Anterior cingulate cortex (tissue), 58 donors: ENCODE measurements around the gene CNTNAP2.

ENCODE experiments used
- DNase-seq, 58 donors: peaks; one replicate each; lab custom pipeline; 2025; lab: John Stamatoyannopoulos, UW

The CNTNAP2 gene

DNA sequence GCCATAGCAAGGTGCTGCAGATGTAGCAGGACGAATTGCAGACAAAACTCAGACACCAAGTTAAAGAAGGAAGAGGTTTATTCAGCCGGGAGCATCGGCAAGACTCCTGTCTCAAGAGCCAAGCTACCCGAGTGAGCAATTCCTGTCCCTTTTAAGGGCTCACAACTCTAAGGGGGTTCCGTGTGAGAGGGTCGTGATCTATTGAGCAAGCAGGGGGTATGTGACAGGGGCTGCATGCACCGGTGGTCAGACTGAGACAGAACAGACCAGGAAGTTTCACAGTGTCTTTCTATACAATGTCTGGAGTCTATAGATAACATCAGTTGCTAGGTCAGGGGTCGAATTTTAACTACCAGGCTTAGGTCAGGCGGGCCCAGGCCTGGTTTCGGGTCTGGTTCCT lies 2252.0 kb downstream of the CNTNAP2 start:
- no peak for DNase-seq

- DNase-seq, result no peak
Observed at GRCh38 chr7:148371280-148371937, 2254.8 kb downstream of the CNTNAP2 start.

DNA sequence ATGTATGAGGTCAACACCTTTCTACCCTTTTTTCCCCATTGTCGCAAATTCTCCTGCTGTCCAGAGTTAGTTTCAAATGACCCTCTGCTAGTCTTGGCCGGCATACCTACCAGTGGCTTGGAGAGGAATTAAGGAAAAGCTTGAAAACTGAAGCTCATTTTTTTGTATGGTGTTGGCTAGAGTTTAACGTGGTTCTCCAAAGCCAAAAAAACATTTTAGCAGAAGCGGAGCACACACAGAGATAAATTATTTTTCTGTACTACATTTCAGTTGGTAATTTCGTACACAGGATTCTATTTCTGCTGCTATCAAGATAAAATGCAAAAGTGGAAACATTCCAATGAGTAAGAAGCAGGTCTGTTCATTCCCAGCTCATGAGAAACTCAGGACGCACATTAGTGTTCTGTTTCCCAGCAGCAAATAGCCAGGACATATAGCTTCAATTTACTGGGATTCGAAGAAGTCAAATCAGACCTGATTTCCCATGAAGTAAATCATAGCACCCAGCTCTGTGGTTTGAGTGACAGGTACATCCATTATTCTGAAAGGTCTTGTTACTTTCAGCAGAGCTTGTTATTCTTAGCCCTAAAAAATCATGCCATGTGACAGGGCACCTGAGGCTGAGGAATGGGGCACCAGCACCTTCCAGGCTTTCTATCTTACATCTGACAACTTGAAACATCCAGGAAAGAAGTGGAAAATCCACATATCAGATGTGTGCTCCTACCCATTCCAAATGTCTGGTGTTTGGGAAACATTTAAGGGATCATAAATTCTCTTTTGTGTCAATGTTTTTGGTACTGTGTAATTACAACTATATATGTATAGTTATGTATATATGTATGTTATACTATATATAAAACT lies 2258.0 kb downstream of the CNTNAP2 start:
- DNase-seq, result no peak

DNA sequence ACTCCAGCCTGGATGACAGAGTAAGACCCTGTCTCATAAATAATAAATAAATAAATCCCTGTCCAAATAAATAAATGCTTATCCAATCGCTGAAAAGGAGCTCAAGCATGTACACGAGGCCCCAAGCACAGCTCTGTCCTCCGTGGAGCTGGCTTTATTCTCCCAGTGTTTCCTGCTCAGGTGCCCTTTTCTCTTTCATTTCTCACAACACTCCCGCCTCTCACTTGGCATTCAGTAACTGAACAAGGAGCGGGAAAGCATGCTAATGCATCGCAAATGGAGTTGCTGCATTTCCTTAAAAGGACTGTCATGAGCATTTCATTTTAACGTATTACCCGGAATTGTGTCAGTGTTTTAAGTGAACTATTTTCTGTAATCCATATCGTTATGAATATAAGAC lies 2263.1 kb downstream of the CNTNAP2 start:
- DNase-seq, result no peak

GRCh38 chr7:148380596-148381419 lies 2264.2 kb downstream of the CNTNAP2 start:
- DNase-seq, result peak in 2 of 58 donors; percentile 7 to 47

DNA sequence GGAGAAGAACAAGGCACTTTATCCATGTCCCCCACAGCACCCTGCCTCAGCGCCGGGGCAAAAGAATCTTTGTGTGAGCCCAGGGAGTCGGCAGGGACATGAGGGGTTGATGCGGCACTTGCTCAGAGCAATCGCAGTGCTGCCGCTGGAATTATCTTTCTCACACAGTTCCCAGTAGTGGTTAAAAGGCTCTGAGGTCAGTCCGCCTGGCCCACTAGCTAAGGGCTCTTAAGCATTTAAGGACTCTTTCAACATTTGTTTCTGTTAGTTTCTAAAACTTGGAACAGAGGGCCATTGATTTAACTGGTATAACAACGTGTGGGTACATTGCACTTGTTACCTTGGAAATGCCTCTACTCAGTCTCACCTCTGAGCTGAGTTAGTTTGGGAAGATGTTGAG lies 2266.0 kb downstream of the CNTNAP2 start:
- DNase-seq, result peak in 1 of 58 donors; percentile 4

- no peak for DNase-seq
Observed at GRCh38 chr7:148383651-148384050, 2267.1 kb downstream of the CNTNAP2 start.

DNA sequence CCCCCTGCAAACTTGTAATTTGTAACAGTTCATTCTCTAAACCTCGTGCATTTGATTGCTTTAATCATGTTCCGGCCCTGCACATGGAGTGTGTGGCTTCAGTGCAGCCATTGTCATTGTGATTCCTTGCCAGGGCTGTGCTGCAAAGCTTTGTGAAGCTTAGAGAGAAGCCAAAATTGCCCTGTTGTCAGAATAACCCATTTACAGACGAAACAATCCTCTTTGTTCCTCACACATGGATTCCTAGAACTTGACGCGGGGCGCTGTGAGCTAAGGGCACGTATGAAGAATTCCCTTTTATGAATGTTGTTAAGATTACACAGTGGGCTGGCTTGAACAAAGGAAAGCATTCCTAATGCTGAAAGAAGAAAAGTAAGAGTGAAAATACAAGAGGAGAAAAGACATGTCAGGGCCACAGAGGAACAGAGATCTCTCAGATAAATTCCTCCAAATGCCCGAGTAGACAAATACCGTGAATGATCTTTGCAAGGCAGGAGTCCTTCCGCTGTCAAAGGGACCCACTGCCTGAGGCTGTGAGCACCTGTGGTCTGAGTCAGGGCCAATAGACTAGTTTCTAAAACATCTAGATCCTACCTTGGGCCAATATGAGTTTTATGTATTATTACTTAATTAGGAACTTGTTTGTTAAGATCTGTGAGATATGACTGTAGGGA lies 2268.5 kb downstream of the CNTNAP2 start:
- DNase-seq, result peak in 35 of 58 donors; percentile 3 to 88 (median 51)

GRCh38 chr7:148390381-148390780 lies 2273.8 kb downstream of the CNTNAP2 start:
- no peak for DNase-seq

DNA sequence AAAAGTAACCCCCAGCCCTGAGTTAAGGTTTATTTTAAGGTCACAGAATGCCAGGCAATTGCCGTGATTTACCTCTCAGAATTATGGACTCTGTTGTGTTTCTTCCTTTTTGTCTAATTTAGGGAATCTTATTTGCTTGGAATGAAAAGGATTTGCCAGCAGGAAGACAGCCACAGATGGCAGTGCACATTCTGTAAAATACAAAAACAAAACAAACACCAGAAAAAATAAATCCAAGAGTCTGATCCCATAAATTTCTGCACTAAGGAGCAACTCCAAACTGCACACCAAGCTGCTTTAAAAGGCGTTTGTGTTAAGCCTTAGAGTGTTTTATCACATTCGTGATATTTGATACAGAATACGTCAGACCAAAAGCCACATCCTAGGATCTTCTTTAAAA lies 2275.0 kb downstream of the CNTNAP2 start:
- no peak for DNase-seq

DNA sequence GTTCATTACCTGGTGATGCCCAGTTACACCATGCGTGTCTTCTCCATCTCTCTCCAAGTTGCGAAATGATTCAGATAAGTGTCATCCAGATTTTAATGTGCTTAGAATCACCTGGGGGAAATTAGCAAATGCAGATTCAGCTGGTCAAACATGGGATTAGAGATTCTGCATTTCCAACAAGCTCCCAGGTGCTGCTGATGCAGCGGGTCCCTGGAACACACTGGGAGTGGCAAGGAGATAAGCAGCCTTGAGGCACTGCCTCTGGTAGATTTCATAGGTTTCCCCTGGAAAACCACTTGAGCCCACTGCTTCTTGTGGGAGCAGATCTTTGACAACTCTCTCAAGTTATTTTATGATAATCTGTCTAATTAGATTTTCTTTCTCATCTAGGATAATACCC lies 2278.0 kb downstream of the CNTNAP2 start:
- DNase-seq, result no peak

GRCh38 chr7:148395352-148395811 lies 2278.8 kb downstream of the CNTNAP2 start:
- DNase-seq, result peak in 6 of 58 donors; percentile 5 to 39 (median 12)

- DNase-seq, result peak in 20 of 58 donors; percentile 5 to 42 (median 21)
Observed at GRCh38 chr7:148395990-148396716, 2279.6 kb downstream of the CNTNAP2 start.

GRCh38 chr7:148397056-148397455 lies 2280.5 kb downstream of the CNTNAP2 start:
- no peak for DNase-seq

GRCh38 chr7:148397551-148397950 lies 2280.9 kb downstream of the CNTNAP2 start:
- DNase-seq, result no peak

DNA sequence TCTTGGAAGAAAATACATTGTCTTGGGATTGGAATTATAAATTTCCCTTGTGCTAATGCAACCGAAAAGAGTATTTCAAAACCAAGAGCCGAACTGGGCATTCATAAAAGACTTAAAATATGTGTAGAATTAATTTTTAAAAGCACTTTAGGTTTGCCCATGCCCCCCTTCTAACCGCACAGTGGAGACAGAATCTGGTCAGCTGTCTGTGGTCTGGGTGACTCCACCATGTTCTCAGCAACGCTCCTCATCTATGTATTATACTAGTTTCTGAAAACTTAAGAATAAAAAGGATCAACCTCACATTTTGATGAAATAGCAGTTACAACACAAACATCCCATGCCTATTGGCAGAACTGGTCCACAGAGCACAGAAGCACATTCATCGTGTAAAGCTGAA lies 2281.4 kb downstream of the CNTNAP2 start:
- DNase-seq, result no peak

- no peak for DNase-seq
Observed at GRCh38 chr7:148398844-148399365, 2282.3 kb downstream of the CNTNAP2 start.

DNA sequence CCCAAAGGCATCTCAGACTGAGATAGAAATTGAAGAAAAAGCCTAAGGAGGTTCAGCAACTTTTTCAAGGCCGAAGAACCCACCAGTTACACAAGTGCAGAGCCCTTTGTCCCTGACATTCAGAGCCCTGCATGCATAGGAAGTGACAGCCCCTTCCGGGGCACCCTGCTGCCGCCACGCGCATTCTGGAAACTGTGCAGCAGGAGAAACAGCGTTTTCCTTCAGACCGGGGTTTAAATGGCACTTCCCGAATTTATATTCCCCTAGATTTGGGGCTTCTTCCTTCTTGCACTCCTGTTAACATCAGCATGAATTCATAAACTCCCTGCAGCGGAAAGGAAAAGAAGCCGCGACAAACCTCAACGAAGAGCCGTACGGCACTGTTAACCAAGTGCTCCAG lies 2283.5 kb downstream of the CNTNAP2 start:
- peak in 3 of 58 donors; percentile 6 to 22 (median 13) for DNase-seq

- no peak for DNase-seq
Observed at GRCh38 chr7:148402159-148402558, 2285.6 kb downstream of the CNTNAP2 start.
